IMR-90 (cell line): ENCODE measurements around the gene IL11. TPM values are rescaled to one million over a fixed set of nuclear protein-coding genes. Genes with fewer than 3 reads are reported as not detected.

Experiments used
- ATAC-seq: fragments of 200-7000 bp; cut with Tn5 transposase; 2 replicates; pipeline ENCODE4 v1.9.1; 2020; ENCODE audit warnings: low read depth, mild to moderate bottlenecking, moderate library complexity
- BruUV-seq: library from RNA; stranded (reverse); fragments of 400-500 nt; replicated peaks from 2 replicates; lab custom pipeline; 2021; lab: Mats Ljungman, UMichigan
- CTCF ChIA-PET: fragments of 300-600 bp; formaldehyde crosslinking; extraction: SDS; loops from one replicate; lab custom pipeline; 2021; ENCODE audit warnings: antibody characterized with exemption; lab: Yijun Ruan, JAX
- POLR2A ChIA-PET: fragments of 300-600 bp; sonication (Branson Sonifier 250); formaldehyde crosslinking; loops from one replicate; lab custom pipeline; 2022; ENCODE audit warnings: antibody characterized with exemption; ENCODE audit not compliant: unreplicated experiment; lab: Charles Lee
- DNase-seq: peaks from one replicate; pipeline ENCODE4 v3.0.0; 2013
- H2AFZ ChIP-seq: replicated peaks from 2 replicates; pipeline ENCODE3; 2013; ENCODE audit warnings: low read length, mild to moderate bottlenecking; ENCODE audit not compliant: poor library complexity
- H2AK5ac ChIP-seq: 2 replicates; pipeline ENCODE4 v1.6.1; 2013; ENCODE audit warnings: low read depth, low read length, inconsistent platforms
- H2AK9ac ChIP-seq: replicated peaks from 2 replicates; pipeline ENCODE3; 2013; ENCODE audit warnings: mild to moderate bottlenecking, low read depth, low read length, moderate library complexity; ENCODE audit not compliant: poor library complexity
- H2BK120ac ChIP-seq: 2 replicates; pipeline ENCODE4 v1.6.1; 2013; ENCODE audit warnings: low read depth, low read length, inconsistent platforms
- H2BK15ac ChIP-seq: 3 replicates; pipeline ENCODE4 v1.6.1; 2013; ENCODE audit warnings: low read depth, low read length, inconsistent platforms
- H2BK20ac ChIP-seq: 2 replicates; pipeline ENCODE4 v1.6.1; 2013; ENCODE audit warnings: low read depth, mild to moderate bottlenecking, inconsistent platforms, low read length, moderate library complexity
- H2BK5ac ChIP-seq: 2 replicates; pipeline ENCODE4 v1.6.1; 2013; ENCODE audit warnings: mild to moderate bottlenecking, low read depth, low read length, inconsistent platforms; ENCODE audit not compliant: poor library complexity, severe bottlenecking
- H3K14ac ChIP-seq: replicated peaks from 2 replicates; pipeline ENCODE4 v1.6.1; 2013; ENCODE audit warnings: low read depth, low read length, inconsistent platforms
- H3K18ac ChIP-seq: 2 replicates; pipeline ENCODE4 v1.6.1; 2013; ENCODE audit warnings: low read depth, low read length, control low read depth
- H3K23ac ChIP-seq: 2 replicates; pipeline ENCODE4 v1.6.1; 2013; ENCODE audit warnings: low read depth, low read length, inconsistent platforms
- H3K27ac ChIP-seq: 2 replicates; pipeline ENCODE4 v1.5.1; 2013; ENCODE audit warnings: mild to moderate bottlenecking, control low read depth, low read length; ENCODE audit not compliant: insufficient read depth
- H3K27me3 ChIP-seq: 2 replicates; pipeline ENCODE4 v1.6.1; 2013; ENCODE audit warnings: low read length; ENCODE audit not compliant: control insufficient read depth, insufficient read depth
- H3K36me3 ChIP-seq: 2 replicates; pipeline ENCODE4 v1.6.1; 2013; ENCODE audit warnings: low read length, mixed read lengths; ENCODE audit not compliant: control insufficient read depth, insufficient read depth
- H3K4ac ChIP-seq: 2 replicates; pipeline ENCODE4 v1.6.1; 2013; ENCODE audit warnings: low read depth, low read length, inconsistent platforms
- H3K4me1 ChIP-seq: 2 replicates; pipeline ENCODE4 v1.6.1; 2013; ENCODE audit warnings: low read length, mixed read lengths; ENCODE audit not compliant: control insufficient read depth, insufficient read depth
- H3K4me2 ChIP-seq: 2 replicates; pipeline ENCODE4 v1.6.1; 2013; ENCODE audit warnings: low read depth, mild to moderate bottlenecking, control low read depth, low read length, moderate library complexity
- H3K4me3 ChIP-seq: 2 replicates; pipeline ENCODE4 v1.5.1; 2013; ENCODE audit warnings: low read depth, mild to moderate bottlenecking, control low read depth, low read length, moderate library complexity; ENCODE audit not compliant: insufficient read depth
- H3K56ac ChIP-seq: 2 replicates; pipeline ENCODE4 v1.6.1; 2013; ENCODE audit warnings: low read length, inconsistent platforms; ENCODE audit not compliant: insufficient read depth; ENCODE audit errors: extremely low read depth
- H3K79me1 ChIP-seq, 2 experiments: 2 replicates each; pipeline ENCODE4 v1.6.1; 2013; ENCODE audit warnings: low read length in 2 of 2, inconsistent platforms in 1 of 2, low read depth in 1 of 2
- H3K9ac ChIP-seq: 2 replicates; pipeline ENCODE4 v1.6.1; 2013; ENCODE audit warnings: low read depth, low read length, control low read depth
- H3K9me1 ChIP-seq: 2 replicates; pipeline ENCODE4 v1.6.1; 2013; ENCODE audit warnings: low read length, inconsistent platforms; ENCODE audit not compliant: insufficient read depth
- H3K9me3 ChIP-seq: 2 replicates; pipeline ENCODE4 v1.6.1; 2013; ENCODE audit warnings: low read length; ENCODE audit not compliant: control insufficient read depth, insufficient read depth
- H4K20me1 ChIP-seq: 2 replicates; pipeline ENCODE4 v1.6.1; 2013; ENCODE audit warnings: low read length, inconsistent platforms; ENCODE audit not compliant: insufficient read depth
- H4K5ac ChIP-seq: 2 replicates; pipeline ENCODE4 v1.6.1; 2013; ENCODE audit warnings: mild to moderate bottlenecking, low read depth, low read length, control low read depth
- H4K8ac ChIP-seq, 2 experiments: 2 replicates each; pipeline ENCODE4 v1.6.1; 2013; ENCODE audit warnings: low read depth in 2 of 2, low read length in 2 of 2, control low read depth in 1 of 2, inconsistent platforms in 1 of 2
- H4K91ac ChIP-seq: 2 replicates; pipeline ENCODE4 v1.6.1; 2013; ENCODE audit warnings: low read depth, low read length, inconsistent platforms; ENCODE audit not compliant: insufficient read depth
- CHD1 ChIP-seq: IDR thresholded peaks from 2 replicates; pipeline ENCODE4 v1.6.1; 2012; ENCODE audit warnings: low read depth, low read length, improper control_type of control experiment
- CTCF ChIP-seq: conservative IDR thresholded peaks from 2 replicates; pipeline ENCODE4 v1.5.1; 2012; ENCODE audit warnings: mild to moderate bottlenecking, low read depth, low read length, improper control_type of control experiment
- MAZ ChIP-seq: IDR thresholded peaks from 2 replicates; pipeline ENCODE4 v1.6.1; 2012; ENCODE audit warnings: low read depth, mild to moderate bottlenecking, low read length, improper control_type of control experiment, moderate library complexity, borderline replicate concordance
- MXI1 ChIP-seq: IDR thresholded peaks from 2 replicates; pipeline ENCODE4 v1.6.1; 2012; ENCODE audit warnings: low read depth, mild to moderate bottlenecking, low read length, moderate library complexity, borderline replicate concordance
- POLR2A ChIP-seq: IDR thresholded peaks from 2 replicates; pipeline ENCODE4 v1.6.1; 2012; ENCODE audit warnings: mild to moderate bottlenecking, low read depth, low read length
- SMC3 ChIP-seq: fragments of 150-350 bp; IDR thresholded peaks from 2 replicates; pipeline ENCODE4 v1.6.1; 2016; ENCODE audit warnings: low read depth, mild to moderate bottlenecking, antibody characterized with exemption, low read length, moderate library complexity
- WGBS, 2 experiments: methylation state at CpG; one replicate each; pipeline versions ENCODE4 v1.1.5 to v1.1.7; 2013; ENCODE audit warnings: missing lambda C conversion rate in 2 of 2; ENCODE audit not compliant: insufficient read length in 1 of 2; ENCODE audit errors: extremely low coverage in 2 of 2; 5-methylcytosine and 5-hydroxymethylcytosine counted together
- dilution Hi-C: fragments of 300-500 bp; cut with HindIII; formaldehyde crosslinking; loops from one replicate; pipeline ENCODE4 v1.14.3; 2018; ENCODE audit warnings: low sequenced_read_pairs; ENCODE audit not compliant: unreplicated experiment
- in situ Hi-C: fragments of 300-500 bp; cut with MboI; formaldehyde crosslinking; loops from 3 replicates; pipeline ENCODE4 v1.14.3; 2019; ENCODE audit warnings: low sequenced_read_pairs, inconsistent platforms, mixed read lengths
- intact Hi-C: fragments of 100-400 bp; cut with micrococcal nuclease; formaldehyde crosslinking; loops from 2 replicates; pipeline ENCODE4 v1.10.0; 2022
- polyA plus RNA-seq, 3 experiments: library from polyadenylated mRNA; depleted of rRNA; stranded (reverse); fragments of >200 nt; gene quantifications; 2 replicates each; pipeline ENCODE4 v1.2.3, GENCODE V29; 2012; ENCODE audit warnings: low replicate concordance in 1 of 3
- total RNA-seq: library from RNA; depleted of rRNA; stranded (reverse); fragments of >200 nt; gene quantifications from 2 replicates; pipeline ENCODE4 v1.2.3, GENCODE V29; 2012

The IL11 gene
- total and polyA plus RNA-seq, 2 of the 4 experiments (the other 2 are of a cell fraction) = 14.3 to 33.6 TPM

- peak within 1 kb of the TSS; percentile 99 for H3K56ac ChIP-seq
- dilution Hi-C loops = no loop called here
- H3K4ac ChIP-seq = peak within 1 kb of the TSS; percentile 98
- H3K9me1 ChIP-seq = peaks cover 28% of the 10 kb centered on the region
- peak within 1 kb of the TSS; percentile 98 for H3K18ac ChIP-seq
- DNase-seq (peak; percentile 97), ATAC-seq (peak; percentile 83)
- peak within 1 kb of the TSS; percentile 98 for H2AK5ac ChIP-seq
- peaks cover 44% of the 10 kb centered on the region for H3K36me3 ChIP-seq
- H4K8ac ChIP-seq = peak within 1 kb of the TSS; percentile 79 to 99
- POLR2A ChIA-PET = no interaction called here
- no peaks in the 10 kb centered on the region for H3K27me3 ChIP-seq
- H2BK15ac ChIP-seq = peak within 1 kb of the TSS; percentile 82; the same call in 1 of the 3 replicates
- peak within 1 kb of the TSS; percentile 96 for H4K5ac ChIP-seq
- H4K20me1 ChIP-seq = peaks cover 52% of the 10 kb centered on the region
- peak within 1 kb of the TSS; percentile 96 for H3K4me2 ChIP-seq
- TSS peak; percentile 91 for BruUV-seq
- peaks cover 41% of the 10 kb centered on the region for H3K4me1 ChIP-seq
- H4K91ac ChIP-seq = peak within 1 kb of the TSS; percentile 98
- peak within 1 kb of the TSS; percentile 93 for H3K27ac ChIP-seq
- H3K9me3 ChIP-seq = no peaks in the 10 kb centered on the region
- H2BK120ac ChIP-seq = peak within 1 kb of the TSS; percentile 97
- H2BK5ac ChIP-seq = peak within 1 kb of the TSS; percentile 89
- peak within 1 kb of the TSS; percentile 99 for H2AK9ac ChIP-seq
- peaks cover 24 to 55% of the 10 kb centered on the region in 2 experiments for H3K79me1 ChIP-seq
- H2BK20ac ChIP-seq = peak within 1 kb of the TSS; percentile 91
- peak within 1 kb of the TSS; percentile 96 for H3K9ac ChIP-seq
- H3K14ac ChIP-seq = peak within 1 kb of the TSS; percentile 100
- intact Hi-C loops = loop anchor here (5.0 kb wide), 2 partner anchors 84 to 104 kb away; partner anchors contain the start of genes BRSK1 and HSPBP1
- peak within 1 kb of the TSS; percentile 99 for H3K23ac ChIP-seq
- CTCF ChIA-PET = no interaction called here
- WGBS, 2 experiments = 0% methylated on average over 55 of the region's 68 CpGs; no CpG with 5 or more reads in 1 of the 2 experiments
- peak; percentile 96; the same call in 1 of the 2 replicates for TF ChIP-seq CHD1
- no peak for TF ChIP-seq SMC3
- TF ChIP-seq MAZ = peak; percentile 49; the same call in 1 of the 2 replicates
- no peak for TF ChIP-seq CTCF
- TF ChIP-seq MXI1 = peak; percentile 50
- peak; percentile 100 for TF ChIP-seq POLR2A
- peak within 1 kb of the TSS; percentile 74 for H3K4me3 ChIP-seq
- in situ Hi-C loops = loop anchor here (10.0 kb wide), 1 partner anchor 91 kb away; no protein-coding TSS in a partner anchor
- peak within 1 kb of the TSS; percentile 90 for H2AFZ ChIP-seq
These were observed 15.6 kb upstream of the IL11 start, which contains the start of gene RPL28 for GRCh38 chr19:55385724-55386492. Gene RPL28, plus strand, starts transcription at chr19:55385932. Its CDS starts 426 bp downstream, at chr19:55386358.
